8988T (cell line): ENCODE results near the gene TMPRSS9.

Source experiments
- DNase-seq: peaks from one replicate; pipeline ENCODE4 v3.0.0; 2011

Gene TMPRSS9

GRCh38 chr19:2424686-2425621 lies 64.9 kb downstream of the TMPRSS9 start:
- no peak for DNase-seq

DNA sequence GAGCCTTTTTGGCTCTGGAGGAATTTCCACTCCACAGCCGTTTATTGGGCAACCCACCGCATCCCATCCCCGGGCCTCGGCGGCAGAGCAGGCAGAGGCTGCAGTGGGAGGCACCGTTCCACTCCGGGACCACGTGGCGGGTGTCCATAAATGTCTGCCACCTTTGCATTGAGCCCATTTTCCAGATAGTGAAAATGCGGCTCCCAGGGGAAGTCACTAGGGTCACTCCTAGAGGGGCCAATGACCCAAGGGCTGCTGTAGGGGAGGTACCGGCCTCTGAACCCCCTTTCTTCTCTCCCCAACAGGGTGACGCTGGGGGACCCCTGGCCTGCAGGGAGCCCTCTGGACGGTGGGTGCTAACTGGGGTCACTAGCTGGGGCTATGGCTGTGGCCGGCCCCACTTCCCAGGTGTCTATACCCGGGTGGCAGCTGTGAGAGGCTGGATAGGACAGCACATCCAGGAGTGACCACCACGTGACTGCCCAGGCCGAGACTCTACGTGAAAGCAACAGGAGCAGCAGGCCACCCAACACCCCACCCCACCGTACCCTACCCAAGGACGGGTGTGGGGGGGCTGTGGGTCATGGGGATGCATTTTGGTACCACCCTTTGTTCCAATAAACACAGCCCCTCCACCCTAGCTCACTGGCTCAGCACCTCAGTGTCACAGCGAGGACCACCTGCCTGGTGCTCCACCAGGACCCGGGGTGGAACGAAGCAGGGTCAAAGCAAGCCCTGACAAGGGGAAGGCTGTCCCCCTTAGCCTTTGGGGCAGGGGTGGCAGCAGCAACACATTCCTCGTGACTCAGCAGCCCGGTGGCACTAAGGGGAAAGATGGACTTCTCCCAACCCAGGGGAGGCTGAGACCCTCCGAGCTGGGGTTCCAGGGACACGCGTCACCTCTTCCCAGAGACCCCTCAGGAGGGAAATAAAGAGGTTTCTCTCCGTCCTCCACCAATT lies 65.8 kb downstream of the TMPRSS9 start:
- no peak for DNase-seq

DNA sequence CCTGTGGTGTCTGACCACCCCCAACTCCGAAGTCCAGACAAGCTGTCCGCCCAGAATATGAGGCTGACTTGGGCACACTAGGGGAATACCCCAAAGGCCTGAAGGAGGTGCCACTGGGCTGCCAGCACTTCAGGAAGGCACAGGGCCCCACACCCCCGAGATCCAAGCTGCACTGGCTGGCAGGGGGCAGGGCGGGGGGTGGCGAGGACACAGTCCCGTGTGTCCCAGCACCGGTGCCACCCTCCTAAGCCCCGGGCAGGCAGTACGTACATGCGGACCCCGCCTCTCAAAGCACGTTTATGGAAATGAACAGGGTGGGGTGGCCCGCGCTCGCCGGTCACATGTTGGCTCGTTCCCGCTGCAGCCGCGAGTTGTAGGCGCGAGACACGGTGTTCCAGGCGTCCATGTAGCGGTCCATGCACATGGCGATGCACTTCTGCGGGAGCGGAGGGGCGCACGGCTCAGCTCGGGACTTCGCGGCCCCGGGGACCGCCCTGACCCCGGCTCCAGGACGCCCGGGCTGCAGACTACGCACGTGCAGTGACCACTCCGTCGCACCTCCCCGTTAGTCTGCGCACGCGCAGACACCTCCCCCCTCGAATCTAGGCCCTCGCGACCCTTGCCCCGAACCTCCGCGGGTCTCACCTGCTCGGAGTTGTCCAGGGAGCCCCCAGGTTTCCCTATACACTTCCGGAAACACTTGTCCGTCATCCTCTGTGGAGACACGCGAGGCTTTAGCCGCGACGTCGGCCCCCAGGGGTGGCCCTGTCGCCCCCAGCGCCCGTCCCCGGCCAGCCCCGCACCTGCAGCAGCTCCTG lies 66.8 kb downstream of the TMPRSS9 start:
- peak; percentile 61 for DNase-seq

DNA sequence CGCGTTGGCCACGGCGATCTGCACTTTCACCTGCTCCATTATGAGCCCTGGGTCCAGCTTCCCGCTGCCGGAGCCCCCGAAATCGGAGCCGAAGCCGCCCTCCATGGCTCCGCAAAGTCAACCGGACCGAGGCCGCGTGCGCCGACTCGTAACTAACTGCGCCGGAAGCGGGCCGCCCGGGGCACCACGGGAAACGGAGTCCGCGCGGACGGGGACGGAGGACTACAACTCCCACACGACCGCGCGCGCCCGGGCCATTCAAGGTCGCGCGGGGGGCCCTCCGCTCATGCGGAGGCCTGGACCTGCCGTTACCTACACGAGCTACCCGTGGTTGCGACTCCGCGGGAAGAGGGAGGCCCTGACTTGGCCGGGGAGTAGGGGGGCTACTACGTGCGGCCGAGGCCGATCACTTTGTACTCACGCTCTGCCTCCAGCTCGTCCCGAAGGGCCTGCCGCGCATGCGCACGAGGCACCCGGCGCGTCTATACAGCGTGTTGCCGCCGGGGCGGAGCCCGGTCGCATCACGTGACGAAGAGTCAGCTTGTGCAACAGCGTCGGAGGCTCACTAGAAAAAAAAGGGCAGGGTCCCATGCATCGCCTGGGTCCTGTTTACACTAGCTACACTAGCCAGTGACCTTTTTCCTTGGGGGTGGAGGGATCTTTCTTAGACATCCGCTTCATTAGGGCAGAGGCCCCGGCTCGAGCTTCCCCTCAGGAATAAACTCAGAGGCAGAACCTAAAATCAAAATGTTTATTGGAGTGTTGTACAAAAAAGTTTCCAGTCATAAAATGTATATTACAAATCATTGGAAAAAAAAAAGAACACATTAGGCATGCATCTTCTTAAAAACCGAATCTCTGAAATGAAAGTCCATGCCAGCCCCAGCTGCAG lies 67.6 kb downstream of the TMPRSS9 start, which contains the start of gene TIMM13:
TSS of gene TIMM13 (minus strand) at position 158 of the 892 bp plus-strand sequence. CDS start at position 105, 53 bp downstream.
- peak; percentile 91 for DNase-seq

- DNase-seq = no peak
Measured at GRCh38 chr19:2428321-2428690, 68.2 kb downstream of the TMPRSS9 start.

- no peak for DNase-seq
Measured at GRCh38 chr19:2428756-2429711, 69.0 kb downstream of the TMPRSS9 start.

GRCh38 chr19:2429917-2430535 lies 70.0 kb downstream of the TMPRSS9 start:
- no peak for DNase-seq

GRCh38 chr19:2431318-2432055 lies 71.4 kb downstream of the TMPRSS9 start:
- no peak for DNase-seq

- DNase-seq = no peak
Measured at GRCh38 chr19:2432131-2432848, 72.2 kb downstream of the TMPRSS9 start.

DNA sequence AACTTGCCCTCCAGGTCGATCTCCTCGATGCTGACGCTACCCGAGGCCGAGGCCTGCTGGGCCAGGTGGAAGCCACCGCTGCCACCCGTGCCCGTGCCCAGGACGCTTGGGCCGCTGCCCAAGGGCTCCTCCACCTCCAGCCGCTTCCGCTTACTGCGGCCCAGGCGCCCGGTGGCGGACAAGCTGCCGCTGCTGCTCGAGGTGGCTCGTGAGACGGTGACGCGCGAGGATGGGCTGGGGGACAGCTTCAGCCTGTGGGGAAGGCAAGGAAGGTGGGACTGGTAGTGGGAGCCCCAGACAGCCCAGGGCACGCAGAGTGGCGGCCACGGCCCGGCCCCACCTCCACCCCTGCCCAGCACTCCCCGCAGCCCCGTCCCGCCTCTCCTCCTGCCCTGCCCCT lies 73.8 kb downstream of the TMPRSS9 start:
- DNase-seq = no peak

DNA sequence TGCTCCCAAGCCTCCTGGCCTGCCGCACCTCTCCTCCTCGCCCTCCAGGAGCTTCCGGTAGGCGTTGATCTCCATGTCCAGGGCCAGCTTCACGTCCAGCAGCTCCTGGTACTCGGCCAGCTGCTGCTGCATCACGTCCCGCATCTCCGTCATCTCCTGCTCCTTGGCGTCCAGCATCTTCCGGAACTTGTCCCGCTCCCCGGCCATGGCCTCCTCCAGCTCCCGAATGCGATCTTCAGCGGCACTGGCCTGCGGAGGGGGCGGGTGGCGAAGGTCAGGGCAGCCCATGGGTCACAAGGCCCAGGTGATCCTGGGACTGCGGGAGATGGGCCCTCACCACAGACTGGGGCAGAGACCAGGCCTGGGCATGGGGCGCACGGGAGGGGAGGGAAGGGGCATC lies 74.2 kb downstream of the TMPRSS9 start:
- DNase-seq = no peak

GRCh38 chr19:2434721-2435265 lies 74.7 kb downstream of the TMPRSS9 start:
- no peak for DNase-seq

- DNase-seq = no peak
Measured at GRCh38 chr19:2436384-2436783, 76.3 kb downstream of the TMPRSS9 start.

GRCh38 chr19:2436926-2437325 lies 76.9 kb downstream of the TMPRSS9 start:
- no peak for DNase-seq

DNA sequence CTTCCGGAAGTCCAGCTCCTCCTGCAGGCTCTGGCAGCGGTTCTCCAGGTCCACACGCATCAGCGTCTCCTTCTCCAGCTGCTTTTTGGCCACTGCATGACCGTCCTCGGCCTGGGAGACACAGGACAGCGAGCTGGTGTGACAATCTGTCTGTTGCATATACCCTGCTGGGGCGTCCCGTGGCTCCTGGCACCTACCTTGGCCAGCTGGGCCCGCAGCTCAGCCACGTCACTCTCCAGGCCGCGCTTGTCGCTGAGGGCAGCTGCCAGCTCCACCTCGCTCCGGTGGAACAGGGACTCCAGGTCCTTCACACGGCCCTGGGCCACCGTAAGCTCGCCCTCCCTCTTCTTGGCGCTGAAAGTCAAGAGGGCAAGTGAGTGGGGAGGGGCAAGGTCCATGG lies 78.1 kb downstream of the TMPRSS9 start:
- DNase-seq = no peak

DNA sequence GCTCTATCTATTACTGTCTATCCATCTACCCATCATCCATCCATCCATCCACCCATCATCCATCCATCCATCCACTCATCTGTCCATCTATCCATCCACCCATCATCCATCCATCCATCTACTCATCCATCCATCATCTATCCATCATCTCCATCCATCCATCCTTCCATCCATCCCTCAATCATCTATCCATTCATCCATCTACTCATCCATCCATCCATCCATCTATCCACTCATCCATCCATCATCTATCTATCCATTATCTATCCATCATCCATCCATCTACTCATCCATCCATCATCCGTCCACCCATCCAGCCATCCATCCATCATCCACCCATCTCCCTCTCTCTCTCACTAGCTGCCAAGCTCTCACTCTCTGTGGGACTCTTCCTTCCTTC lies 80.5 kb downstream of the TMPRSS9 start:
- no peak for DNase-seq

DNA sequence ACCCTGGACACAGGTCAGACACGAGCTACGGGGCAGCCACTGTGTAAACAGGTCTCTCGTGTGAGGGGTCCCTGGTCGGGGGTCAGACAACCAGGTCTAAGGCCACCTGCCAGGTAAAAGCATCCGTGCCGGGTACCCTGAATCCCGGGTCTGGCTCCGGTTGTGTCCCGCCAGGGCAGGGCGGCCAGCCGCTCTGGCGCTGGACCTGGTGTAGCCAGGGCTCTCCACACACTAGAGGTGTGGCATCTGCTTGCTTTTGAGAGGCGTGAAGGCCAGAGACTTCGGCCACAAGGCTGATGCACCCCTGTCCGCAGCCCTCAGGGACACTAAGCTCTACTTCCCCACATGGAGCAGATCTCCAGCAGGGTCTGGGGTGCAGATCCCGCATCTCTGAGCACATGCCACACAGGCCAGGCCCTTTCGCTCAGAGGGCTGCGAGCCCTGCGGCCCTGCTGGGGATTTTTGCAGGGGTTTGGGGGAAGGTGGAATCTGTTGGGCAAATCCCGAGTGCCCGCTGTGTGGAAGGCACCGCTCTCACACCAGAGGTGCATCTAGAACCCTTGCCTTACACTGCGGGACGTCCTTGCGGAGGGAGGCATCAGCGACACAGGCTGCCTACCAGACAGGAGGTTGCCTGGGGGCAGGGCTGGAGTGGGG lies 81.2 kb downstream of the TMPRSS9 start:
- DNase-seq = no peak
